DMS53 treated with DMSO at 0.1 percent for 48 hours (cell line): ENCODE measurements around the gene PSD4.

ENCODE experiments used
- DNase-seq: peaks from one replicate; lab custom pipeline; 2025; ENCODE audit not compliant: unreplicated experiment; lab: John Stamatoyannopoulos, UW

PSD4 gene

DNA sequence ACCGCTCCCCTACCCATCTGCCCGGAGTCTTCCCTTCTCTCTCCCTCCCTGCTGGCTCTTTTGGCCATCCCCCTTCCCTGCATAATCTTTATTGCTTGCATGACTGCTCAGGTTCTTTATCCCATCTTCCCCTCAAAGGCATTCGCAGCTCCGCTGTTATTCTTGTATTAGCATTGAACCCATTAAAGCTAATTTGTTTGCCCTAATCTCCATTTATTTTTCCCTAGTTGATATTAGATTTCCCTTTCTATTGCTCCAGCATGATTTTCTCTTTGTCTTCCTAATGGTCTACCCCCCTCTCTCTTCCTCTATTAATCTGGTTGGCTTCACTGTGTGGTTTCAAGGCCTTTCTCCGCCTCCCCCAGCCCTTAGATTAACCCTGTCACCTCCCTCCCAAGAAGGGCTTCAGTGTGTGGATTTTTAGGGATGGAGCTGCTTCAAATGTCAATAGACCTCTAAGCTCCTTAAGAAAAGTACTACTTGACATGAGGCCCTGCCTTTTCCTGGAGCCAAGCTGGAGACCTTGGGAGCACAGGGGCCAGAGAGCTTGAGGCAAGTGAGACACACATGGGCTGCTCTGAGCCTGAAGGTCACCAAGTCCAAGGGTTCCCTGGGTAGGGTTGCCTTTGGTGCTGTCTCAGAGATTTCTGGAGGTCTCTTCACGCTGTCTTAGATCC, 84.8 kb downstream of the PSD4 start:
- no peak for DNase-seq
